ENCODE measurements around the gene VSIG8. TPM values are rescaled to one million over a fixed set of nuclear protein-coding genes. Genes with fewer than 3 reads are reported as not detected.

Gene VSIG8
- total RNA-seq, 1 experiment from 2014 or later = not detected

- POLR2A ChIA-PET (ENCODE audit: low non-redundant PET) = no interaction called here
- Histone ChIP-seq H3K27ac (ENCODE audit: low read depth, low read length, poor library complexity, severe bottlenecking) (no peak overlapping the region), H3K27me3 (replicated peaks; ENCODE audit: insufficient read depth, low read depth, low read length, poor library complexity) (no peaks in the 10 kb centered on the region), H3K4me3 (ENCODE audit: low read depth, low read length, poor library complexity, severe bottlenecking) (no peak overlapping the region), H3K4me1 (ENCODE audit: insufficient read depth, low read length, poor library complexity, severe bottlenecking) (peaks cover 8% of the 10 kb centered on the region), H3K9me3 (ENCODE audit: low read depth, low read length, poor library complexity, severe bottlenecking) (no peaks in the 10 kb centered on the region), H3K36me3 (ENCODE audit: insufficient read depth, low read length, poor library complexity, severe bottlenecking) (no peaks in the 10 kb centered on the region)
- CTCF ChIA-PET = no interaction called here
- no peak for DNase-seq (ENCODE audit: low spot score)
- TF ChIP-seq CTCF (conservative IDR thresholded peaks at IDR 0.05; ENCODE audit: low read depth, low read length) (no peak), EZH2 (IDR thresholded peaks at IDR 0.05; ENCODE audit: borderline replicate concordance, low read depth, low read length, poor library complexity, severe bottlenecking) (no peak)
- intact Hi-C loops (cut with micrococcal nuclease; ENCODE audit: unreplicated experiment) = no loop called here
- no TSS peak for BruUV-seq (replicated peaks)
Observed at GRCh38 chr1:159869173-159869572, 6.7 kb upstream of the VSIG8 start.

GRCh38 chr1:159868766-159869165, 6.3 kb upstream of the VSIG8 start:
- CTCF ChIA-PET = no interaction called here
- Histone ChIP-seq H3K27ac (ENCODE audit: low read depth, low read length, poor library complexity, severe bottlenecking) (no peak overlapping the region), H3K4me1 (ENCODE audit: insufficient read depth, low read length, poor library complexity, severe bottlenecking) (peaks cover 8% of the 10 kb centered on the region), H3K36me3 (ENCODE audit: insufficient read depth, low read length, poor library complexity, severe bottlenecking) (no peaks in the 10 kb centered on the region), H3K27me3 (replicated peaks; ENCODE audit: insufficient read depth, low read depth, low read length, poor library complexity) (no peaks in the 10 kb centered on the region), H3K9me3 (ENCODE audit: low read depth, low read length, poor library complexity, severe bottlenecking) (no peaks in the 10 kb centered on the region), H3K4me3 (ENCODE audit: low read depth, low read length, poor library complexity, severe bottlenecking) (no peak overlapping the region)
- TF ChIP-seq CTCF (conservative IDR thresholded peaks at IDR 0.05; ENCODE audit: low read depth, low read length) (no peak), EZH2 (IDR thresholded peaks at IDR 0.05; ENCODE audit: borderline replicate concordance, low read depth, low read length, poor library complexity, severe bottlenecking) (no peak)
- intact Hi-C loops (cut with micrococcal nuclease; ENCODE audit: unreplicated experiment) = no loop called here
- BruUV-seq (replicated peaks) = no TSS peak
- DNase-seq (ENCODE audit: low spot score) = no peak
- POLR2A ChIA-PET (ENCODE audit: low non-redundant PET) = no interaction called here

DNA sequence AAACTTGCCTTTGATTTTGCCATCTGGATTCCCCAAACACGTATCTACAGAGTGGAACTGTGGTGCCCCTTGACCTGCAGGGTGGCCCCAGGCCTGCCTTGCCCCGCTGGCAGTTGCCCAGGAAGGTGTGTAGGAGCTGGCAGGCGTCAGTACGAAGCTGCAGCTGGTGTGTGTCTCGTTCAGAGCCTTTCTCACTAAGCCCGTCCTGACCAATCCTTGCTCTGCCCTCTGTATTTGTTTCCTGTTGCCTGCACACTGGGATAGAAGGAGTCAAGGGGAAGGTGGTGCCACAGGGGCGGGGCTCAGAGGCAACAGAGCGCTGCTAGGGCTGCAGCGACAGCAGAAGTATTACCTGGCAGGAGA, 5.2 kb upstream of the VSIG8 start:
- no peak overlapping the region for H3K4me3 ChIP-seq (ENCODE audit: low read depth, low read length, poor library complexity, severe bottlenecking)
- H3K9me3 ChIP-seq (ENCODE audit: low read depth, low read length, poor library complexity, severe bottlenecking) = no peaks in the 10 kb centered on the region
- H3K36me3 ChIP-seq (ENCODE audit: insufficient read depth, low read length, poor library complexity, severe bottlenecking) = no peaks in the 10 kb centered on the region
- POLR2A ChIA-PET (ENCODE audit: low non-redundant PET) = no interaction called here
- BruUV-seq (replicated peaks) = no TSS peak
- no peak for DNase-seq (ENCODE audit: low spot score)
- intact Hi-C loops (cut with micrococcal nuclease; ENCODE audit: unreplicated experiment) = no loop called here
- CTCF ChIA-PET = no interaction called here
- no peaks in the 10 kb centered on the region for H3K27me3 ChIP-seq (replicated peaks; ENCODE audit: insufficient read depth, low read depth, low read length, poor library complexity)
- H3K4me1 ChIP-seq (ENCODE audit: insufficient read depth, low read length, poor library complexity, severe bottlenecking) = peaks cover 5% of the 10 kb centered on the region
- no peak for TF ChIP-seq CTCF (conservative IDR thresholded peaks at IDR 0.05; ENCODE audit: low read depth, low read length)
- TF ChIP-seq EZH2 (IDR thresholded peaks at IDR 0.05; ENCODE audit: borderline replicate concordance, low read depth, low read length, poor library complexity, severe bottlenecking) = no peak
- no peak overlapping the region for H3K27ac ChIP-seq (ENCODE audit: low read depth, low read length, poor library complexity, severe bottlenecking)

All from A673 (cell line).